ENCODE measurements around the gene ZFP36L2. TPM values are rescaled to one million over a fixed set of nuclear protein-coding genes. Genes with fewer than 3 reads are reported as not detected.

The ZFP36L2 gene
- polyA plus RNA-seq, 1 experiment: 16.0 TPM

DNA sequence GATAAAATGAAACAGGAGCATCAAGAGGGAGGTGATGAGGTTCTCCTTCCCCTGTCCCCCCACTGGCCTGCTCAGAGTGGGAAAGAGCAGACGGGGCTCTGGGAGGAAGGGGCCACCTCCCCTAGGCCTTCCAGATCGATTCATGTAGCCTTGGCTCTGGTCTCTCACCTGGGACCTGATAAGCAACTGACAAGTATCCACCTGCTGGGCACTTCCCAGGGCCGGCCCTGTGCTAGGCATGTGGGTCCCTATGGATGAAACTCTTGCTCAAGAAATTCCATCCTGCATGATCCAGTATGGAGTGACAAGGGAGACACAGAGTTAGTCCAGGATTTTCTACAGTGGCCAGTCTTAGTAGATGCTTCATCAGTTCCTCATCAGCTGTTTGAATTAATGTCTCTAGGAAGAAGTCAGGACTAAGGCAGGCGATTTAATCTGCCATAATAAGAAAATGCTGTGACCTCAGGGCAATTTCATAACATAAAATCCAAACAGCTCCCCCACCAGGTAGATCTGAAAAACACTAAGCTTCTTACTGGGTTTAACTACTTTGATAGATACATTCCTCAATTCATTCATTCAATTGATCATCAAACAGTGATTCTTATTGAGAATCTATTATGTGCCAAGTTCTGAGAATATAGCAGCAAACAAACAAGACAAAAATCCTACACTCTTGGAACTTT lies 44.7 kb upstream of the ZFP36L2 start:
- Histone ChIP-seq H3K4me3 (ENCODE audit: low read depth, low read length) (no peak overlapping the region), H3K9me3 (ENCODE audit: control insufficient read depth, insufficient read depth, low read length) (no peaks in the 10 kb centered on the region), H3K27me3 (ENCODE audit: control insufficient read depth, insufficient read depth, low read length) (no peaks in the 10 kb centered on the region), H3K27ac (ENCODE audit: low read depth, low read length) (no peak overlapping the region)
- CTCF ChIA-PET: interaction anchor here (1.0 to 1.1 kb wide), 2 partner anchors 42 to 213 kb away, joined by 4 to 5 read pairs; no protein-coding TSS in a partner anchor
- DNase-seq (ENCODE audit: low read depth, low spot score): no peak
- POLR2A ChIA-PET: no interaction called here
- peak; percentile 7; the same call in 1 of the 2 replicates for TF ChIP-seq CTCF (IDR thresholded peaks at IDR 0.05; ENCODE audit: low read depth, low read length)

- Histone ChIP-seq H3K9me3 (ENCODE audit: control insufficient read depth, insufficient read depth, low read length) (no peaks in the 10 kb centered on the region), H3K27ac (ENCODE audit: low read depth, low read length) (no peak overlapping the region), H3K27me3 (ENCODE audit: control insufficient read depth, insufficient read depth, low read length) (no peaks in the 10 kb centered on the region), H3K4me3 (ENCODE audit: low read depth, low read length) (no peak overlapping the region)
- ChIA-PET CTCF (interaction anchor here (0.9 kb wide), 1 partner anchor 41 kb away, joined by 3 read pairs; no protein-coding TSS in a partner anchor), POLR2A (no interaction called here)
- TF ChIP-seq CTCF (IDR thresholded peaks at IDR 0.05; ENCODE audit: low read depth, low read length): no peak
- DNase-seq (ENCODE audit: low read depth, low spot score): no peak
Observed at GRCh38 chr2:43270461-43270860, 44.1 kb upstream of the ZFP36L2 start.

GRCh38 chr2:43269706-43270105 lies 43.3 kb upstream of the ZFP36L2 start:
- no peaks in the 10 kb centered on the region for H3K27me3 ChIP-seq (ENCODE audit: control insufficient read depth, insufficient read depth, low read length)
- no peaks in the 10 kb centered on the region for H3K9me3 ChIP-seq (ENCODE audit: control insufficient read depth, insufficient read depth, low read length)
- TF ChIP-seq CTCF (IDR thresholded peaks at IDR 0.05; ENCODE audit: low read depth, low read length): no peak
- peak overlapping the region; percentile 90 for H3K27ac ChIP-seq (ENCODE audit: low read depth, low read length)
- ChIA-PET POLR2A (interaction anchor here (0.7 to 1.3 kb wide), 3 partner anchors 24 to 347 kb away, joined by 3 to 8 read pairs (median 3); partner anchors contain the start of gene ZFP36L2), CTCF (interaction anchor here (0.9 to 1.4 kb wide), 3 partner anchors 19 to 215 kb away, joined by 3 to 4 read pairs (median 3); no protein-coding TSS in a partner anchor)
- DNase-seq (ENCODE audit: low read depth, low spot score): no peak
- no peak overlapping the region for H3K4me3 ChIP-seq (ENCODE audit: low read depth, low read length)

DNA sequence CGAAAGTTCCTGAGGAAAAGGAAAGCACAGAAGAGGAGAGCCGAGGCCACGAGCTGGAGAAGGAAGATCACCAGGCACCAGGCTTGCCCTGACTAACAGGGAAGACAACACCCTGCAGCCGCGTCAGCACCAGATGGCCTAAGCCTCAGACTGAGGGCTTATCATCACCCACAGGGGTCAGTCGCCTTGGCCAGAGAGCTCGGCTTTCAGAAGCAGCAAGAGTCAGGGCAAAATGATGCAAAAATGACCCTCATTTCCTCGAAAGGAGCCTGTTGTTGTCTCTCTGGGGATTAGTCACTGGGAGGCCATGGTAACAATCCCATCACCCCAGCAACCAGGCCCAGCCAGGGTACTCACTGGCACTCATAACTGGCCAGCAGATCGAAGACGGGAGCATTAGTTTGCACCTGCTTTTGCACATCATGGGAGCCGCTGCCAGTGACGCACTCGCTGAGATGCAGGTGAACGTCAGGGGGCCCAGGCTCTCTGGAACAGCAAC lies 42.7 kb upstream of the ZFP36L2 start:
- peak; percentile 30 for TF ChIP-seq CTCF (IDR thresholded peaks at IDR 0.05; ENCODE audit: low read depth, low read length)
- peak; percentile 92 for DNase-seq (ENCODE audit: low read depth, low spot score)
- Histone ChIP-seq H3K27me3 (ENCODE audit: control insufficient read depth, insufficient read depth, low read length) (no peaks in the 10 kb centered on the region), H3K9me3 (ENCODE audit: control insufficient read depth, insufficient read depth, low read length) (no peaks in the 10 kb centered on the region), H3K27ac (ENCODE audit: low read depth, low read length) (peak overlapping the region; percentile 90), H3K4me3 (ENCODE audit: low read depth, low read length) (peak overlapping the region; percentile 12)
- ChIA-PET CTCF (interaction anchor here (1.0 to 1.4 kb wide), 3 partner anchors 18 to 215 kb away, joined by 3 to 4 read pairs (median 4); no protein-coding TSS in a partner anchor), POLR2A (interaction anchor here (0.6 to 1.3 kb wide), 4 partner anchors 24 to 610 kb away, joined by 3 to 8 read pairs (median 4); partner anchors contain the start of gene ZFP36L2)
